Measurements from ENCODE around the gene BUD23.
"Not testable (repeated sequence)": the region's sequence is repeated elsewhere in the genome, so short reads cannot be mapped to it uniquely, and the experiment has no call there.

BUD23 gene

GRCh38 chr7:73668103-73668885 lies 15.1 kb upstream of the BUD23 start:
- no peak for DNase-seq (ENCODE audit: low read depth in 2 of 3, low spot score in 1 of 3)

- DNase-seq (ENCODE audit: low read depth in 2 of 3, low spot score in 1 of 3): no peak
These were observed 14.5 kb upstream of the BUD23 start for GRCh38 chr7:73668886-73669230.

DNA sequence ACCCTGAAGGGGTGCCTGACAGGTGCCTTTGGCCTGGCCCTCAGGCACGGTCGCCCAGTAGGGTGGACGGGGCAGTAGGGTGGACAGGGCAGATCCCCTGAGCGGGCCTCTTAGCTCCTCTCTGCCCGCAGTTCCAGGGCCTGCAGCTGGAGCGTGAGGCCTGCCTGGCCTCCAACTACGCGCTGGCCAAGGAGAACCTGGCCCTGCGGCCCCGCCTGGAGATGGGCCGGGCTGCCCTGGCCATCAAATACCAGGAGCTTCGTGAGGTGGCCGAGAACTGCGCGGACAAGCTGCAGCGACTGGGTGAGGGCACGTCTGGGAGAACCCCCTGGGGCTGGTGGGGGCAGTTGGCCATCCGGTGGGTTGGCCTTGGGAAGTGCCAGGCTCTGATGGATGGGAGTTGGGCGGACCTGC lies 14.1 kb upstream of the BUD23 start:
- no peak for DNase-seq (ENCODE audit: low read depth in 2 of 3, low spot score in 1 of 3)

- DNase-seq (ENCODE audit: low read depth in 2 of 3, low spot score in 1 of 3): no peak
These were observed 13.5 kb upstream of the BUD23 start for GRCh38 chr7:73669858-73670385.

GRCh38 chr7:73671322-73671661 lies 12.1 kb upstream of the BUD23 start:
- no peak for DNase-seq (ENCODE audit: low read depth in 2 of 3, low spot score in 1 of 3)

DNA sequence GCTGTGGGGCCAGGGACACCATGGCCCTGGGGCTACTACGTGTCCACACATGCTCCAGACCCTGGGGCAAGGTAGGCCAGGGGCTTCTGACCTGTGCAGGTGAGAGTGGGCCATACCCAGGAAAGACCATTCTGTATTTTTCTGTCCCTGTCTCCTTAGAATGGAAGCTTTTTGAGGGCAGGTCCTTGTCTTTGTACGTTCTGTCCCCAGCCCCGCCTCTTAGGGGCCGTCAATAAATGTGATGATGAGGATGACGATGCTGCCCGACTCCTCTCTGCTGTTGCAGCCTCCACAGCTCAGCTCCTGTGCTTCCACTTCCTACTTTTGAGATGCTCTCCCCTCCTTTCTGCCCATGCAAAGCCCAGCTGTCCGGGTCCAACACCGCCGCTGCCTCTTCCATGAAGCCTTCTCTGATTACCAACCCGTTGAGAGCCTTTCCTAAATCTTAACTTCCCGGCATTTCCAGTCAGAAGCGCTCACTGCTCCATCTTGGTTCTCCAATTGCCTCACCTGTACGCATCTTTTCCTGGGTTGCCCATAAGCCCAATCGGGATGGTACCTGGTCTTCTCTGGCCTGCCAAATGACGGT lies 11.4 kb upstream of the BUD23 start:
- DNase-seq (ENCODE audit: low read depth in 2 of 3, low spot score in 1 of 3): no peak

- DNase-seq (ENCODE audit: low read depth in 2 of 3, low spot score in 1 of 3): no peak
These were observed 8.8 kb upstream of the BUD23 start for GRCh38 chr7:73674468-73675124.

DNA sequence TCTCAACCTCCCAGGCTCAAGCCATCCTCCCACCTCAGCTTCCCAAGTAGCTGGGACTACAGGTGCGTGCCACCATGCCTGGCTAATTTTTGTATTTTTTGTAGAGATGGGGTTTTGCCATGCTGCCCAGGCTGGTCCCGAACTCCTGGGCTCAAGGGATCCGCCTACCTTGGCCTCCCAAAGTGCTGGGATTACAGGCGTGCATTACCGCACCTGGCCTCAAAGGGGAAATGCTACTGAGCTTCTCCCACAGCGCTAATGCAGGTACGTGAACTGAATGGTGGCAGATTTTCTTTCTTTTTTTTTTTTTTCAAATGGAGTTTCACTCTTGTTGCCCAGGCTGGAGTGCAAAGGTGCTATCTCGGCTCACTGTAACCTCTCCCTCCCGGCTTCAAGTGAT lies 7.3 kb upstream of the BUD23 start:
- not testable (repeated sequence) for DNase-seq (ENCODE audit: low read depth in 2 of 3, low spot score in 1 of 3)

DNA sequence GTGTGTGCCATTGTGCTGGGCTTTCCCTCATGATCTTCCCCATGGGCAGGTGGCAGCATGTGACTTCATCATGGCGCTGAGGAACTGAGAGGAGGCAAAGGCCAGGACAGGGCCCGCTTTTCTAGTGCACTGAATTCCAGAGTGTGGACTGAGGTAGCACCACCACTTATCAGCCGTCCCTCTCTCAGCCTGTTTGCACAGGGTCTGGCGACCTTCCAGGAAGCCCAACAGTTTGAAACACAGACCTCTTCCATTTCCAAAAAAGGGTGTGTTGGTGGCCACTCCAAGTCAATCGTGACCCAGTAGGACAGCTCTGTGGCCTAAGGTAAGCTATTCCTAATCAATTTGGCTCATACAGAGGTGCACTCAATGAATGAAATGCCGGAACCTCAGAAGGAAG lies 4.5 kb upstream of the BUD23 start:
- no peak for DNase-seq (ENCODE audit: low read depth in 2 of 3, low spot score in 1 of 3)

DNA sequence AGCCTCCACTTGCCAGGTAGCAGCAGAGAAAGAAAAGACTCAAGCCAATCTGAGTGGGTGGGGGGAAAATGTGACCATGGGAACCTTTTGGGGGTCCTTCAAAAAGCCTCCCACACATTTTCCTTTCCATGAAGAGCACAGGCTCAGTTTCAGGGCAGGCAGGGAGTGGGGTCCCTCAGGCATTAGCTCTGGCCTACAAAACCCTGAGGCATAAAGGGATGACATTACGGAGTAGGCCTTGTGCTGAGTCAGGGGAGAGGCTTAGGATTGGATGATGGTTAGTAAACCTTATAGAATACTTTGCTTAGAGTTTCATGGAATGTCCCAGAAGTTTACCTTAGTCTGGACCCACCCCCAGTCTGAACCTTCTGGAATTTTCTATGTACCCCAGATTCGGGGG lies 3.7 kb upstream of the BUD23 start:
- no peak for DNase-seq (ENCODE audit: low read depth in 2 of 3, low spot score in 1 of 3)

- DNase-seq (ENCODE audit: low read depth in 2 of 3, low spot score in 1 of 3): no peak
These were observed 2.9 kb upstream of the BUD23 start for GRCh38 chr7:73680501-73680900.

DNA sequence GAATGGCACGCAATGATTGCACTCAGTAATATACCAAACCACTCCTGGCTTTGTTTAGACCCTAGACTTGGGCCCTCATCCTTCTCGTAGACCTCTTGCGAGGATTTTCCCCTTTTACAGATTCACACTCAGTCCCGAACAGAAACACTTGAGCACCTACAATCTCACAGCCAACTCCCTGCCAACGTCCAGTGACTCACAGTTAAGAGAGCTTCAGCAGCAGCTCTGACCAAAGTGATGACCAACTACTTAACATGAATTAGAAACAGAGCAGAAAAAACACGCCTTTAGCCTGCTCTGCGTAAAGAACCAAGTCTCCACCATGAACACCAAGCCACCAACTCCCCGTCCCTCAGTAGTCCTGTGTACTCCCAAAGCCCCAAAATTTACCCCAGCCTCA lies 2.4 kb upstream of the BUD23 start:
- no peak for DNase-seq (ENCODE audit: low read depth in 2 of 3, low spot score in 1 of 3)

GRCh38 chr7:73682745-73683055 lies 697 bp upstream of the BUD23 start:
- DNase-seq (ENCODE audit: low read depth in 2 of 3, low spot score in 1 of 3): no peak

DNA sequence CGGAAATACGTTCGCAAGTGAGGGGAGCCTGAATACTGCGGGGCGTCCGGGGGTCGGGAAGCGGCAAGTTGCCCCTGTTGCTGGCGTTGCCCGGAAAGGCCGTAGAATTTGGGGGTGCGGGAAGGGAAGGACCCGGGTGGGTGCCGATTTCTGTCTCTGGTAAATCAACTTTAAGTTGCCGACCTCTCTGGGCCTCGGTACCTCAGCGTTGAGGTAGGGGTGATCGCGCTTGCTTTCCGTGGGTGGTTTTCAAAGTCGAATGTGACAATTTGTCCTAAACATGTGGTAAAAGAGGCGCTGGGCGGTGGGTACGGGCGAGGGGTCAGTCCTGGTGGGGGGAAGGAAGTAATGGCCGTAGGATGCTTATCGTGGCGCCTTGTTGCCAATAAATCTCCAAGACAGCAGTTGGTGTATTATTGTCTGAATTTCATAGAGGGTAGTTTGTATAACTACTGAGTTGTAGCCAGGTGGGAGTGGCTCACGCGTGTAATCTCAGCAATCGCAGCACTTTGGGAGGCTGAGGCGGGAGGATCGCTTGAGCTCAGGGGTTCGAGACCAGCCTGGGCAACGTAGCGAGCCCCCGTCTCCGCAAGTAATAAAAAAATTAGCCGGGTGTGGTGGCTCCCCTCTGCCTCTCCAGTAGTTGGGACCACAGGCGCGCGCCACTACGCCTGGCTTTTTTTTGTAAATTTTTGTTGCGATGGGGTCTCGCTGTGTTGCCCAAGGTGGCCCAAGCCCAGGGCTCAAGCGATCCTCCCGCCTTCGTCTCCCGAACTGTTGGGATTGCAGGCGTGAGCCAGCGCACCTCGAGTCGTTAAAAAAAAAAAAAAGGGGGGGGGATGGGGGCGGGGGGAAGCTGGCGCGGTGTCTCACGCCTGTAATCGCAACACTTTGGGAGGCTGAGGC lies 644 bp downstream of the BUD23 start:
- DNase-seq (ENCODE audit: low read depth in 2 of 3, low spot score in 1 of 3): no peak

- DNase-seq (ENCODE audit: low read depth in 2 of 3, low spot score in 1 of 3): no peak
These were observed 1.9 kb downstream of the BUD23 start for GRCh38 chr7:73685311-73685710.

- DNase-seq (ENCODE audit: low read depth in 2 of 3, low spot score in 1 of 3): no peak
These were observed 4.9 kb downstream of the BUD23 start for GRCh38 chr7:73688288-73688687.

DNA sequence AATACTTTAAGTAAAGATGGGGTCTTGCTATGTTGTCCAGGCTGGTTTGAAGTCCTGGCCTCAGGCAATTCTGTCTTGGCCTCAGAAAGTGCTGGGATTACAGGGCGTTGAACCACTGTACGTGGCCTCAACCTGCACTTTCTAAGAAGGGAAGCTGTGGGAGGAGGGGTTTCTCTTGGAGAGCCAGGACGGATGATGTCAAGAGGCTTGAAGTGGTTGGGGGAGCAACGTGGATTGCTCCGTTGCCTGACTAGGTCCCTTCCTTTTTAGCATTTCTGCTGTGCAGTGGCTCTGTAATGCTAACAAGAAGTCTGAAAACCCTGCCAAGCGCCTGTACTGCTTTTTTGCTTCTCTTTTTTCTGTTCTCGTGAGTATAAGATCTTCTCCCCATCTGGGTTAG lies 7.2 kb downstream of the BUD23 start:
- DNase-seq (ENCODE audit: low read depth in 2 of 3, low spot score in 1 of 3): no peak

GRCh38 chr7:73696372-73696771 lies 13.0 kb downstream of the BUD23 start:
- no peak for DNase-seq (ENCODE audit: low read depth in 2 of 3, low spot score in 1 of 3)

DNA sequence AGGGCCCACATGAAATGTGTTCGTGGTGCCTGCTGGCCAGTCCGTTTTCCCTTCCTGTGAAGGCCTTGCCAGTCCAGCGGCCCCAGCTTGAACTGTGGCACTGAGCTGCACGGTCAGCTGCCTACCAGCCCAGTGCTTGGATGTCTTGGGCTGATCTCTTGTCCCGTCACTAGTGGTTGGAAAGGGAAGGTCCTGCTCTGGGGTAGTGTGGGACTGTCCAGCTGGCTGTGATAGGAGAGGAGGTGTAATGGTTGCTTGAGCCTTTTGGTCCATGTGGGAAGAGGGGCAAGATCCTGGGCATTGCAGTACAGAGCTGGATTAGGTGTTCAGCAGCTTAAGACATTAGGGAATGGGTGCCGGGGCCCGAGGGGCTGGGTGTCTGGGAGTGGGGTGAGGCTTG lies 15.0 kb downstream of the BUD23 start:
- no peak for DNase-seq (ENCODE audit: low read depth in 2 of 3, low spot score in 1 of 3)

DNA sequence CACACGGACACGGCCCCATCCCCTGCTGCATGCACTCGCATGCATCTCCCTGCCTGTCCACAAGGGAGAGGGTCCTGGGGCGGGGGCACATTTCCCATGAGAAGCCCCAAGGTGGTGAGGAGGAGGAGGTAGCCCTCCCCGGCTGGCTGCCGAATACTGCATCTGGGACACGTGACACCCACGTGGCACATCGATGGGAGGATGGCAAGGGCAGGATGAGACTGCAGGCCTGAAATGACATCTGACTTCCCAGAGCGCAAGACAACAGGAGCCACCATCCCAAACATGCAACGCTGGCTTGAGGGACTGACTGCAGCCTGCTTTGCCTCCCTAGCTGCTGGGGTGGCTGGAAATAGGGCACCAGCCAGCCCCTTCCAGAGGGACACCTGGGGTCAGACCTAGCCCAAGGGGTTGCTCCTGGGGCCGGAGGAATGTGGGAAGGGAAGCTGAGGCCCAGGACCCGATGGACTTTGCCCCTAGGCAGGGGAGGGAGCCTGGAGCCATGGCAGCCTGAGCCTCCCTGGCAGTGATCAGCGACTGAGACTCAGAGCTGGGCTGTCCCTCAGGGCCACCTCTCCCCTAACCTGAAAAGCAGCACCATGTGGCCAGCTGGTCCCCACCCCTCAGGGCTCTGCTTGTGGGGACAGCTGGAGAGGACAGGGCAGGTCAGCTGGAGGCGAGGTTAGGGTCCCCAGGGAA lies 16.1 kb downstream of the BUD23 start:
- DNase-seq (ENCODE audit: low read depth in 2 of 3, low spot score in 1 of 3): no peak

DNA sequence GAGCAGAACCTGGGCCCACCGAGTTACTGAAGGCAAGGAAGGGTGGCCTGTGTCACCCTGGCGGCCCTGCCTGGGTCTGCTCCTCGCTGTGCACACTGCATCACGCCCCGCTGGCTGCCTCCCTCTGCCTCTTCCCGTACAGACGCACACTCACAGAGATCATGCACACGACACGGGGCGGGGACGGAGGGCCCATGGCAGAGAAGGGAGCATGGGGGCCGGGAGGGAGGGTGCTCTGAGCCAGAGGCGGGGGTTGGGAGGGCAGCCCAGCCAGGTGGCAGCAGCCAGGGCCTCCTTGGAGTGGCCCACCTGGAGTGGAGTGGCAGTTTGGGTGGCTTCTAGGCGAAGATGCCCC lies 16.6 kb downstream of the BUD23 start:
- DNase-seq (ENCODE audit: low read depth in 2 of 3, low spot score in 1 of 3): no peak

Data from stimulated activated CD4-positive, alpha-beta T cell treated with anti-CD3 and anti-CD28 coated beads, Interleukin-12 subunit alpha, Interleukin-12 subunit beta, amount 100 ng/mL, for 48 hours (primary cell).